Prostate gland (tissue), 2 donors: ENCODE measurements around the gene SLC7A7.
"Not testable (repeated sequence)": the region's sequence is repeated elsewhere in the genome, so short reads cannot be mapped to it uniquely, and the experiment has no call there.

Experiments used
- POLR2A ChIP-seq: fragments of 450-650 bp; IDR thresholded peaks from one replicate; pipeline ENCODE4 v1.6.1; 2016; ENCODE audit warnings: antibody characterized with exemption, mild to moderate bottlenecking
- POLR2AphosphoS5 ChIP-seq: sonication (generic); formaldehyde crosslinking; IDR thresholded peaks from one replicate; pipeline ENCODE4 v1.6.1; 2017; ENCODE audit warnings: antibody characterized with exemption
- TF ChIP-seq, protein P1 (sequence below), 4 experiments: fragments of 200-600 bp in 2 of 4; fragments of 450-650 bp in 2 of 4; sonication (generic) in 2 of 4; IDR thresholded peaks; 1 replicate in 3 of 4; 2 replicates in 1 of 4; pipeline ENCODE4 v1.5.1; 2016 to 2019; ENCODE audit warnings: antibody characterized with exemption in 4 of 4, mild to moderate bottlenecking in 2 of 4, moderate library complexity in 2 of 4

GRCh38 chr14:22793550-22793949 lies 21.7 kb downstream of the SLC7A7 start:
- TF ChIP-seq POLR2A, POLR2AphosphoS5: not testable (repeated sequence)
- TF ChIP-seq, protein P1, sequence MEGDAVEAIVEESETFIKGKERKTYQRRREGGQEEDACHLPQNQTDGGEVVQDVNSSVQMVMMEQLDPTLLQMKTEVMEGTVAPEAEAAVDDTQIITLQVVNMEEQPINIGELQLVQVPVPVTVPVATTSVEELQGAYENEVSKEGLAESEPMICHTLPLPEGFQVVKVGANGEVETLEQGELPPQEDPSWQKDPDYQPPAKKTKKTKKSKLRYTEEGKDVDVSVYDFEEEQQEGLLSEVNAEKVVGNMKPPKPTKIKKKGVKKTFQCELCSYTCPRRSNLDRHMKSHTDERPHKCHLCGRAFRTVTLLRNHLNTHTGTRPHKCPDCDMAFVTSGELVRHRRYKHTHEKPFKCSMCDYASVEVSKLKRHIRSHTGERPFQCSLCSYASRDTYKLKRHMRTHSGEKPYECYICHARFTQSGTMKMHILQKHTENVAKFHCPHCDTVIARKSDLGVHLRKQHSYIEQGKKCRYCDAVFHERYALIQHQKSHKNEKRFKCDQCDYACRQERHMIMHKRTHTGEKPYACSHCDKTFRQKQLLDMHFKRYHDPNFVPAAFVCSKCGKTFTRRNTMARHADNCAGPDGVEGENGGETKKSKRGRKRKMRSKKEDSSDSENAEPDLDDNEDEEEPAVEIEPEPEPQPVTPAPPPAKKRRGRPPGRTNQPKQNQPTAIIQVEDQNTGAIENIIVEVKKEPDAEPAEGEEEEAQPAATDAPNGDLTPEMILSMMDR (IDR thresholded peaks at IDR 0.05), result not testable (repeated sequence)
